PC-9 (cell line): ENCODE data around the gene SFMBT2.

Experiments
- CTCF ChIP-seq: fragments of 200-600 bp; sonication (generic); conservative IDR thresholded peaks from 2 replicates; pipeline ENCODE4 v1.6.1; 2017; ENCODE audit warnings: mixed run types, antibody characterized with exemption, mild to moderate bottlenecking, moderate library complexity
- EZH2 ChIP-seq: fragments of 200-600 bp; sonication (generic); IDR thresholded peaks from 2 replicates; pipeline ENCODE4 v1.8.0; 2017; ENCODE audit warnings: antibody characterized with exemption, low read depth

- TF ChIP-seq CTCF (no peak), EZH2 (no peak)
Measured at GRCh38 chr10:7377614-7378248, 33.1 kb downstream of the SFMBT2 start.
